ENCODE measurements around the gene CRIP1. TPM values are rescaled to one million over a fixed set of nuclear protein-coding genes. Genes with fewer than 3 reads are reported as not detected.

Gene CRIP1
- total and polyA plus RNA-seq, 4 experiments from 2014 or later = 276 to 2,028 (median 865) TPM

DNA sequence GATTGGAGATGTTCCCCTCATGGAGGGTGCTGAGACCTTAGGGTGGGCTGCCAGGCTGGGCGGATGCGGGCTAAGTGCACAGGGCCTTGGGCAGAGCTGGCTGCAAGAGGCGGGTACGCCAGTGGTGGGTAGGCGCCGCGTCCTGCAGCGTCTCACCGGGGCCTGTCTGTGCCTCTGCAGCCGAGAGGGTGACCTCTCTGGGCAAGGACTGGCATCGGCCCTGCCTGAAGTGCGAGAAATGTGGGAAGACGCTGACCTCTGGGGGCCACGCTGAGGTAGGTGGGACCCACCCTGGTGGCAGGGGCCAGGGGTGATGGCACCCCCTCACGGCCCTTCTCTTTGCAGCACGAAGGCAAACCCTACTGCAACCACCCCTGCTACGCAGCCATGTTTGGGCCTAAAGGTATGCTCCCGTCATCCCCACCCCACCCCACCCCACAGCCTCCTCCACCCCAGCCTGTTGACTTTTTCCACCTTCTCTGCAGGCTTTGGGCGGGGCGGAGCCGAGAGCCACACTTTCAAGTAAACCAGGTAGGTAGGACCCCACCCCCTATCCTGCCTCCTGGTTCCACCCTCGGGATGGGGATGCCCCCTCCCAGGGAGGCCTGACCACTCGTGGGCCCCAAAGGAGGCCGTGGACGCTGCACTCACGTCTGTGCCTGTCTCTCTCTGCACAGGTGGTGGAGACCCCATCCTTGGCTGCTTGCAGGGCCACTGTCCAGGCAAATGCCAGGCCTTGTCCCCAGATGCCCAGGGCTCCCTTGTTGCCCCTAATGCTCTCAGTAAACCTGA, 1.5 kb downstream of the CRIP1 start:
- Histone ChIP-seq H3K27ac (ENCODE audit: low read depth, low read length) (peak overlapping the region; percentile 97), H3K4me3 (ENCODE audit: low read length in 2 of 2) (peak overlapping the region; percentile 65 to 79)

GRCh38 chr14:105488781-105489541, 2.3 kb downstream of the CRIP1 start:
- Histone ChIP-seq H3K9me3 (ENCODE audit: control insufficient read depth in 1 of 2, low read length in 2 of 2) (no peaks in the 10 kb centered on the region), H3K27me3 (ENCODE audit: insufficient read depth, low read length) (no peaks in the 10 kb centered on the region), H3K36me3 (ENCODE audit: insufficient read depth, low read length) (no peaks in the 10 kb centered on the region), H3K4me3 (ENCODE audit: low read length in 2 of 2) (peak overlapping the region; percentile 65 to 79), H3K4me1 (ENCODE audit: insufficient read depth, low read length) (peaks cover 51% of the 10 kb centered on the region), H3K27ac (ENCODE audit: low read depth, low read length) (peak overlapping the region; percentile 97)
- peaks cover 4 to 16% of the 10 kb centered on the region in 2 donors for H3K36me3 Mint-ChIP-seq
- peaks cover 0 to 2% (median 0%) of the 10 kb centered on the region in 8 donors for H3K9me3 Mint-ChIP-seq
- DNase-seq = peak in 2 of 5 donors; percentile 30 to 42
- intact Hi-C loops (cut with micrococcal nuclease) = loop anchor here (1.0 kb wide), 1 partner anchor 8 kb away; no protein-coding TSS in a partner anchor
- no peaks in the 10 kb centered on the region for H3K27me3 Mint-ChIP-seq
- peaks cover 19 to 67% (median 35%) of the 10 kb centered on the region in 4 donors for H3K4me1 Mint-ChIP-seq
- H3K27ac Mint-ChIP-seq = peak overlapping the region; percentile 96 to 99 (median 99)
- POLR2A ChIA-PET (ENCODE audit: partially characterized antibody) = interaction anchor here (0.7 to 5.9 kb wide), 23 partner anchors 10 to 424 kb away, joined by 3 to 346 read pairs (median 6); partner anchors contain the start of genes BRF1, BTBD6, GPR132 and PACS2
- H3K4me3 Mint-ChIP-seq = peak overlapping the region; percentile 90 to 98 (median 92)
- CTCF ChIA-PET (ENCODE audit: partially characterized antibody) = interaction anchor here (0.7 to 4.5 kb wide), 19 partner anchors 8 to 414 kb away, joined by 3 to 122 read pairs (median 5); no protein-coding TSS in a partner anchor

More for the DNA sequence above, 1.5 kb downstream of the CRIP1 start:
- H3K27me3 ChIP-seq (ENCODE audit: insufficient read depth, low read length) = no peaks in the 10 kb centered on the region
- intact Hi-C loops (cut with micrococcal nuclease) = no loop called here
- H3K36me3 ChIP-seq (ENCODE audit: insufficient read depth, low read length) = no peaks in the 10 kb centered on the region
- H3K4me1 ChIP-seq (ENCODE audit: insufficient read depth, low read length) = peaks cover 59% of the 10 kb centered on the region
- ChIA-PET POLR2A (ENCODE audit: partially characterized antibody) (interaction anchor here (1.0 to 5.9 kb wide), 10 partner anchors 9 to 423 kb away, joined by 3 to 346 read pairs (median 8); partner anchors contain the start of genes GPR132 and TEX22), CTCF (ENCODE audit: partially characterized antibody) (interaction anchor here (1.0 to 4.5 kb wide), 5 partner anchors 7 to 118 kb away, joined by 3 to 122 read pairs (median 24); no protein-coding TSS in a partner anchor)
- Mint-ChIP-seq H3K27ac (peak overlapping the region; percentile 96 to 99 (median 97)), H3K27me3 (no peaks in the 10 kb centered on the region), H3K4me3 (peak overlapping the region; percentile 90 to 98 (median 92)), H3K36me3 (peaks cover 4 to 13% of the 10 kb centered on the region in 2 donors), H3K4me1 (peaks cover 19 to 71% (median 36%) of the 10 kb centered on the region in 4 donors), H3K9me3 (peaks cover 0 to 2% (median 0%) of the 10 kb centered on the region in 8 donors)
- peak in 4 of 5 donors; percentile 43 to 72 (median 49) for DNase-seq
- no peaks in the 10 kb centered on the region for H3K9me3 ChIP-seq (ENCODE audit: control insufficient read depth in 1 of 2, low read length in 2 of 2)

DNA sequence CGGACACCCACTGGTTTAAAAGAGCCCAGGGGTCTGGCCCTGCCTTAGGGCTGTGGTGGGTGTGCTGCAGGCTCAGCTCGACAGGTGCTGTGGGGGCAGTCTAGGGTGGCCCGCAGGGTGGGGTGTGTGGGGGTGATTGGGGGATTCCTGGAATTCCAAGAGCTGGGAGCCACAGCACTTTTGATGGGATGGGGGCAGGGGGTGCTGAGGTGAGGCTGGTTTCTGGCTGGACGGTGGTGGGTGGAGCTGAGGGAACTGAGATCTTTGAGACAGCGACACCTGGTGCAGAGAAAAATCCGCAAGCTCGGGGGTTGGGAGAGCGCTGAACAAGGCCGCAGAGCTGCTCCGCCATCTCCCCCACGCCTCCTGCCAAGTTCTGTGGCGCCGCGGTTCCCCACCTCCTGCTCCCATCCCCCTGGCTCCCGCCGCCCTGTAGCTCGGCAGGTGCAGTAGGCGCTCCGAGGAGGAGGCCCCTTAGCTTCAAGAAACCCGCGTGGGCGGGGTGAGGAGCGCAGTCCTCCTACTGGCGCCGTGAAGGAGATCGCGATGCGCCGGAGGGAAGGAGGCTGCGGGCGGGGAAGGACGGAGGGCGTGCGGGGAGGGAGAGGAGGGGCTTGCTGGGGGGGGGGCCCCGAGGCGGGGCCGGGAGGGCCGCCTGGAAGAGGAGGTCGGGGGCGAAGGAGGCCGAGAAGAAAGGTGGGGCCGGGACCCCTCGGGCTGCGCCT, 3.0 kb downstream of the CRIP1 start:
- Histone ChIP-seq H3K4me1 (ENCODE audit: insufficient read depth, low read length) (peaks cover 43% of the 10 kb centered on the region), H3K9me3 (ENCODE audit: control insufficient read depth in 1 of 2, low read length in 2 of 2) (no peaks in the 10 kb centered on the region), H3K27me3 (ENCODE audit: insufficient read depth, low read length) (no peaks in the 10 kb centered on the region), H3K4me3 (ENCODE audit: low read length in 2 of 2) (peak overlapping the region; percentile 65 to 79), H3K27ac (ENCODE audit: low read depth, low read length) (peak overlapping the region; percentile 97), H3K36me3 (ENCODE audit: insufficient read depth, low read length) (no peaks in the 10 kb centered on the region)
- no peaks in the 10 kb centered on the region for H3K27me3 Mint-ChIP-seq
- peaks cover 4 to 16% of the 10 kb centered on the region in 2 donors for H3K36me3 Mint-ChIP-seq
- H3K4me3 Mint-ChIP-seq = peak overlapping the region; percentile 87 to 98 (median 92)
- peaks cover 14 to 60% (median 27%) of the 10 kb centered on the region in 4 donors for H3K4me1 Mint-ChIP-seq
- POLR2A ChIA-PET (ENCODE audit: partially characterized antibody) = interaction anchor here (0.7 to 5.9 kb wide), 26 partner anchors 11 to 673 kb away, joined by 3 to 346 read pairs (median 4); partner anchors contain the start of genes BRF1, BTBD6, PACS2 and TEX22
- DNase-seq = peak; percentile 90 to 95 (median 90)
- intact Hi-C loops (cut with micrococcal nuclease) = loop anchor here (1.0 to 2.0 kb wide), 10 partner anchors 8 to 469 kb away; partner anchors contain the start of genes CDCA4, CRIP2, GPR132 and PACS2
- H3K9me3 Mint-ChIP-seq = peaks cover 0 to 2% (median 0%) of the 10 kb centered on the region in 8 donors
- H3K27ac Mint-ChIP-seq = peak overlapping the region; percentile 96 to 99 (median 99)
- CTCF ChIA-PET (ENCODE audit: partially characterized antibody) = interaction anchor here (0.7 to 4.5 kb wide), 28 partner anchors 8 to 415 kb away, joined by 3 to 122 read pairs (median 4); no protein-coding TSS in a partner anchor

DNA sequence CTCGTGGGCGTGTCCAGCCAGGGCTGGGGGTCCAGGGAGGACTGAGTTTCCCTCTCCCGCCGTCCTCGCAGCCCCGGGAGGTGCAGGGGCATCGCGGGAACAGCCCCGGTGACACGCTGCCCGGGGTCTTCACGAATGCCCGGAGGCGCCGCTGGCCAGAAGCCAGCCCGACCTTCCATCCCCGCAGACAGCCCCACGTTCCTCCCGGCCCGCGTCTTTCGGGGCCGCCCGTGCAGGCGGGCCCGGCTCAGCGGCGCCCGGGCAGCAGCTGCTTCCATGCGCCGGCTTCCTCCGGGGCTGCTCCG, 3.5 kb downstream of the CRIP1 start:
- H3K4me1 Mint-ChIP-seq = peaks cover 11 to 54% (median 23%) of the 10 kb centered on the region in 4 donors
- Histone ChIP-seq H3K27me3 (ENCODE audit: insufficient read depth, low read length) (no peaks in the 10 kb centered on the region), H3K36me3 (ENCODE audit: insufficient read depth, low read length) (no peaks in the 10 kb centered on the region), H3K27ac (ENCODE audit: low read depth, low read length) (peak overlapping the region; percentile 97), H3K4me3 (ENCODE audit: low read length in 2 of 2) (peak overlapping the region in 1 of 2 donors; percentile 79), H3K9me3 (ENCODE audit: control insufficient read depth in 1 of 2, low read length in 2 of 2) (no peaks in the 10 kb centered on the region), H3K4me1 (ENCODE audit: insufficient read depth, low read length) (peaks cover 38% of the 10 kb centered on the region)
- peak overlapping the region in 5 of 7 donors; percentile 96 to 99 (median 99) for H3K27ac Mint-ChIP-seq
- H3K27me3 Mint-ChIP-seq = no peaks in the 10 kb centered on the region
- peak overlapping the region in 4 of 8 donors; percentile 88 to 94 (median 92) for H3K4me3 Mint-ChIP-seq
- intact Hi-C loops (cut with micrococcal nuclease) = loop anchor here (1.0 to 2.0 kb wide), 9 partner anchors 15 to 469 kb away; partner anchors contain the start of genes CDCA4, CRIP2, GPR132 and PACS2
- H3K9me3 Mint-ChIP-seq = peaks cover 0 to 2% (median 0%) of the 10 kb centered on the region in 8 donors
- no peak for DNase-seq
- POLR2A ChIA-PET (ENCODE audit: partially characterized antibody) = interaction anchor here (0.7 to 5.9 kb wide), 24 partner anchors 11 to 673 kb away, joined by 3 to 346 read pairs (median 6); partner anchors contain the start of genes BRF1, BTBD6, GPR132 and PACS2
- H3K36me3 Mint-ChIP-seq = peaks cover 4 to 16% of the 10 kb centered on the region in 2 donors
- CTCF ChIA-PET (ENCODE audit: partially characterized antibody) = interaction anchor here (0.7 to 4.5 kb wide), 26 partner anchors 9 to 416 kb away, joined by 3 to 122 read pairs (median 4); no protein-coding TSS in a partner anchor

DNA sequence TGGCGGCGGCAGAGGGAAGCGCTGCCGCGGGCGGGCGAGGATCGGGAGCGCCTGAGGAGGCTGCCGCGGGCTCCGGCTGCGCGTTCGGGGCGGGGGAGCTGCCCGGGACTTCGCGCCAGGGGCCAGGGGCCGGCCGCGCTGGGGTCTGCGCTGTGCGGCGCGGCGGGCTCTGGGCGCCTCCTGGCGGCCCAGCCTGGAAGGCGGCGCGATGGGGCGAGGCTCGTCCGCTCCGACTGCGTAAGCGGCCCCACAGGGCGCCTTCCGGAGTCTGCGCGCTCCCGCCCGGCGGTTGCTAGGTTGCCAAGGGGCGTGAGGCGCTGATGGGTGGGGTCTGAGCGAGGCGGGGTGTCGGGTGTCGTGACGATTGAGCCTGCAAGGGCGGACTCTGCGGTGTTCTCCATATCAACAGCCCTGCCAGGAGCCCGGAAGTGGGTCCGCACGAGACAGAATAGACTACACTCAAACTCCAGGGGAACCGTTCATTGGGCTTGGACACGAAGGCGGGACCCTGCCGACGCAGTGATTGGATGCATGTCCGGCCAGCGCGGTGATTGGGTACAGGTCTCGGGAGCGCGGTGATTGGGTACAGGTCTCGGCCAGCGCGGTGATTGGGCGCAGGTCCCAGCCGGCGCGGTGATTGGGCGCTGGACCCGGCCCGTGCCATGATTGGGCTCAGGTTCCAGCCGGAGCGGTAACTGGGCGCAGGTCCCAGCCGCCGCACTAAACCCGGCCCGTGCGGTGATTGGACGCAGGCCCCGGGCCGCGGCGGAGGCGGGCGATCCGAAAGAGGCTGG, 4.1 kb downstream of the CRIP1 start, which contains the start of gene TEDC1:
TSS of gene TEDC1 (plus strand) at position 675 of the 794 bp plus-strand sequence. CDS start 130 bp downstream, outside the sequence.
- peaks cover 4 to 16% of the 10 kb centered on the region in 2 donors for H3K36me3 Mint-ChIP-seq
- ChIA-PET POLR2A (ENCODE audit: partially characterized antibody) (interaction anchor here (0.7 to 5.9 kb wide), 22 partner anchors 9 to 674 kb away, joined by 3 to 346 read pairs (median 6); partner anchors contain the start of genes BRF1, BTBD6, GPR132 and PACS2), CTCF (ENCODE audit: partially characterized antibody) (interaction anchor here (0.8 to 4.5 kb wide), 16 partner anchors 9 to 400 kb away, joined by 3 to 122 read pairs (median 6); no protein-coding TSS in a partner anchor)
- H3K27me3 ChIP-seq (ENCODE audit: insufficient read depth, low read length) = no peaks in the 10 kb centered on the region
- no peaks in the 10 kb centered on the region for H3K27me3 Mint-ChIP-seq
- no peaks in the 10 kb centered on the region for H3K36me3 ChIP-seq (ENCODE audit: insufficient read depth, low read length)
- intact Hi-C loops (cut with micrococcal nuclease) = loop anchor here (1.0 to 2.0 kb wide), 13 partner anchors 16 to 470 kb away; partner anchors contain the start of genes BRF1, CDCA4, CRIP2 and GPR132
- H3K9me3 ChIP-seq (ENCODE audit: control insufficient read depth in 1 of 2, low read length in 2 of 2) = no peaks in the 10 kb centered on the region
- H3K4me1 Mint-ChIP-seq = peaks cover 8 to 49% (median 19%) of the 10 kb centered on the region in 4 donors
- peaks cover 33% of the 10 kb centered on the region for H3K4me1 ChIP-seq (ENCODE audit: insufficient read depth, low read length)
- peaks cover 0 to 2% (median 0%) of the 10 kb centered on the region in 8 donors for H3K9me3 Mint-ChIP-seq
- peak within 1 kb of the TSS; percentile 85 to 94 (median 88) for H3K4me3 Mint-ChIP-seq
- H3K27ac Mint-ChIP-seq = peak within 1 kb of the TSS; percentile 91 to 99 (median 99)
- H3K4me3 ChIP-seq (ENCODE audit: low read length in 2 of 2) = peak within 1 kb of the TSS in 1 of 2 donors; percentile 79
- peak within 1 kb of the TSS; percentile 97 for H3K27ac ChIP-seq (ENCODE audit: low read depth, low read length)
- DNase-seq = peak; percentile 99 to 100 (median 100)
